DMS53 (cell line): ENCODE data around the gene FAM234A.

Experiments
- DNase-seq: peaks from one replicate; lab custom pipeline; 2025; lab: John Stamatoyannopoulos, UW

The FAM234A gene

GRCh38 chr16:297832-298231, 63.2 kb downstream of the FAM234A start:
- no peak for DNase-seq

GRCh38 chr16:301235-301634, 66.6 kb downstream of the FAM234A start:
- no peak for DNase-seq

GRCh38 chr16:301950-302349, 67.3 kb downstream of the FAM234A start:
- no peak for DNase-seq

- DNase-seq, result no peak
These were observed 69.3 kb downstream of the FAM234A start for GRCh38 chr16:303760-304505.

GRCh38 chr16:305916-306626, 71.5 kb downstream of the FAM234A start:
- no peak for DNase-seq

GRCh38 chr16:306911-307370, 72.3 kb downstream of the FAM234A start:
- no peak for DNase-seq

- DNase-seq, result no peak
These were observed 73.2 kb downstream of the FAM234A start for GRCh38 chr16:307691-308312.

GRCh38 chr16:309476-309875, 74.9 kb downstream of the FAM234A start:
- no peak for DNase-seq

- no peak for DNase-seq
These were observed 77.1 kb downstream of the FAM234A start for GRCh38 chr16:311725-312124.

- no peak for DNase-seq
These were observed 79.7 kb downstream of the FAM234A start for GRCh38 chr16:314351-314750.

- no peak for DNase-seq
These were observed 80.2 kb downstream of the FAM234A start for GRCh38 chr16:314795-315299.
